ENCODE measurements around the gene RASSF1. TPM values are rescaled to one million over a fixed set of nuclear protein-coding genes. Genes with fewer than 3 reads are reported as not detected.

Gene RASSF1
- total RNA-seq, 2 experiments from 2014 or later, result 75.8 to 76.5 TPM

DNA sequence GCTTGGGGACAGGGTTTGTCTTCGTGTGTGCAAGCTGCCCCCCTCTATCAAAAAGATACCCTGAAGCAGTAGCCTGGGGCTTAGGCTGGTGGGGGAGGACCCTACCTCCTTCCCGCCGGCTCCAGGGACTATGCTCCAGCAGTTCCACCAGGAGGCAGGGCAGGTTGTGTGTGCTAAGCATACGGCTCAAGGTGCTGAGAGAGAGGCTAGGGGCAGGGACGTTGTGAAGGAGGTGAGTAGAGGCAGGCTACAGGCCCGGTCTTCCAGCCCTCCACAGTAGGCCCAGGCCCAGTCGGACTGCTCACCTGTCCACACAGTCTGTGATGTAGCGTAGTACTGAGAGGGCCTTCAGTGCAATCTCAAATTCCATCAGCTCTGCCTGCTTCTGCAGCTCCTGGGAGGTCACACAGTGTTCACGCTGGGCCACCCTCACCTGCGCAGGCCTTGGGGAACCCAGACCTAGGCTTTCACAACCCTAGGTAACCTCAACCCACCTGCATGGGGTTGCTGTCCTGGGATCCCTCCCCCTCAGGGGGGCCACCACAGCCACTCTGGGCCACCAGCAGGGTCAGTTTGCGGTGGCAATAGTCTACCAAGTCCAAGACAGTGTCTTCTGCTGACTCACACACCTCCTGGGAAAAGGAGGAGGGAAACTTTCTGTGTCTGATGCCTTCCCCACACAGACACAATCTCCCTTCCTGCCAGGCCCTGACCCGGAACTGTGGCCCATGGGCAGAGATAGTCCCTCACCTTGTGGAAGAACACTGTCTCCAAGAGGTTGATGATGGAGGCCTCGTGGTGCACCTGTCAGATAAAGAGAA lies 2.4 kb upstream of the RASSF1 start:
- no peaks in the 10 kb centered on the region for H3K9me3 Mint-ChIP-seq
- H3K27ac Mint-ChIP-seq, result peak overlapping the region; percentile 42
- no peaks in the 10 kb centered on the region for H3K27me3 Mint-ChIP-seq
- ATAC-seq (no peak), DNase-seq (no peak)
- H3K4me1 Mint-ChIP-seq (ENCODE audit: low read depth), result peaks cover 36% of the 10 kb centered on the region
- H3K4me3 Mint-ChIP-seq, result no peak overlapping the region
- intact Hi-C loops (cut with micrococcal nuclease), result no loop called here
- H3K36me3 Mint-ChIP-seq (ENCODE audit: low read depth), result peaks cover 28% of the 10 kb centered on the region
- ChIA-PET POLR2A (interaction anchor here (0.9 to 12.3 kb wide), 5 partner anchors 9 to 227 kb away, joined by 3 to 137 read pairs (median 10); partner anchors contain the start of genes C3orf18, CYB561D2, HEMK1 and HYAL3), CTCF (interaction anchor here (1.2 to 1.5 kb wide), 2 partner anchors 14 to 230 kb away, joined by 3 read pairs; no protein-coding TSS in a partner anchor)
- TF ChIP-seq, protein P1, sequence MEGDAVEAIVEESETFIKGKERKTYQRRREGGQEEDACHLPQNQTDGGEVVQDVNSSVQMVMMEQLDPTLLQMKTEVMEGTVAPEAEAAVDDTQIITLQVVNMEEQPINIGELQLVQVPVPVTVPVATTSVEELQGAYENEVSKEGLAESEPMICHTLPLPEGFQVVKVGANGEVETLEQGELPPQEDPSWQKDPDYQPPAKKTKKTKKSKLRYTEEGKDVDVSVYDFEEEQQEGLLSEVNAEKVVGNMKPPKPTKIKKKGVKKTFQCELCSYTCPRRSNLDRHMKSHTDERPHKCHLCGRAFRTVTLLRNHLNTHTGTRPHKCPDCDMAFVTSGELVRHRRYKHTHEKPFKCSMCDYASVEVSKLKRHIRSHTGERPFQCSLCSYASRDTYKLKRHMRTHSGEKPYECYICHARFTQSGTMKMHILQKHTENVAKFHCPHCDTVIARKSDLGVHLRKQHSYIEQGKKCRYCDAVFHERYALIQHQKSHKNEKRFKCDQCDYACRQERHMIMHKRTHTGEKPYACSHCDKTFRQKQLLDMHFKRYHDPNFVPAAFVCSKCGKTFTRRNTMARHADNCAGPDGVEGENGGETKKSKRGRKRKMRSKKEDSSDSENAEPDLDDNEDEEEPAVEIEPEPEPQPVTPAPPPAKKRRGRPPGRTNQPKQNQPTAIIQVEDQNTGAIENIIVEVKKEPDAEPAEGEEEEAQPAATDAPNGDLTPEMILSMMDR (IDR thresholded peaks at IDR 0.05), result no peak

DNA sequence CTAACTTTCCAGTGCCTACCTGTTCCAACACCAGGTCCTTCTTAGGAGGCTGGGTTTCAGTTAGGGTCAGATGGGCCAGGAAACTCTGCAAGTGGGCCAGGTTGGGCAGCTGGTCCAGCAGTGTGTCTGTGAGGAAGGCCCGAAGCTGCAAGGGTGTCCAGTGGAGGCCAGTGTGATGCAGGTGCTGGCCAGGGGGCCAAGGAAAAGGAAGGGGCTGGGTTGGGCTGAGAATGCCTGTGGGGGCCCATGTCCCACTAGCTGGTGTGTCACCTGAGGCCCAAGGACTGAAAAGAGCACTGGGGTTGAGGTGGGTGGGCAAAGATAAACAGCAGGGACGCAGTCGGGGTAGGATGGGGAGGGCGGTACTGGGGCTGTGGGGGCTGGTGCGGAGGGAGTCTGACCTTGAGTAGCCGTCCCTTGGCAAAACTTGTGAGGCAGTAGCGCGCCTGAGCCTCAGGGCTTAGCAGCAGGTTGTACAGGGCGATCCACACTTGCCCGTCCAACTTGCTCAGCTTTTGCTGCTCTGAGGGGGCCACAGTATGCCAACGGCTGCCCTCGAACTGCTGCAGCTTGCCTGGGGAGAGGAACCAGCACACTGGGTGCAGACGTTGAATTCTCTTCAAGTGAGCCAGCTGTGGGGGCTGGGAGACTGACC lies 1.5 kb upstream of the RASSF1 start:
- Mint-ChIP-seq H3K4me1 (ENCODE audit: low read depth) (peaks cover 27% of the 10 kb centered on the region), H3K27ac (peak overlapping the region; percentile 30)
- intact Hi-C loops (cut with micrococcal nuclease), result no loop called here

DNA sequence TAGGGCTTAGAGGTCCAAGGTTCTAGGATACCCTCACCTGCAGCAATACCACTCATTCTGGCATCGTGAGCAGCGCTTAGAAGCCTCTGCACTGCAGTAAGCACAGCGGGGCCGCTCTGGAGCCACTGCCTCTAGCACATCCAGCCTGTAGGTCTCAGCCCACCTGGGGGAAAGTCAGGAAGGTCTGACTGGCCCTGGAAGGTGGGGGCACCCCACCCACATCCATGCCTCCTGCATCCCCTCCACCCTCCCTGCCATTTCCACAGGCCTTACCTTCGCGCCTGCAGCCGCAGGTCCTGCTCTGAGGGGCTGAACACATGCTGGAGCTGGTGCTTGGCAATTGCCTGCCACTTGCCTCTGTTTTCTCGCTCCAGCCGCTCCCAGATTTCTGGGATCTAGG lies 901 bp upstream of the RASSF1 start:
- H3K27ac Mint-ChIP-seq, result peak overlapping the region; percentile 87
- intact Hi-C loops (cut with micrococcal nuclease), result no loop called here
- peaks cover 24% of the 10 kb centered on the region for H3K4me1 Mint-ChIP-seq (ENCODE audit: low read depth)
- TF ChIP-seq, protein P1 (IDR thresholded peaks at IDR 0.05), result no peak
- DNase-seq, result peak; percentile 41
- H3K9me3 Mint-ChIP-seq, result no peaks in the 10 kb centered on the region
- H3K27me3 Mint-ChIP-seq, result no peaks in the 10 kb centered on the region
- POLR2A ChIA-PET, result interaction anchor here (0.9 to 12.3 kb wide), 9 partner anchors 10 to 269 kb away, joined by 3 to 137 read pairs (median 11); partner anchors contain the start of genes C3orf18, CISH, CYB561D2 and HEMK1
- CTCF ChIA-PET, result interaction anchor here (0.9 to 1.5 kb wide), 5 partner anchors 9 to 231 kb away, joined by 3 to 7 read pairs (median 3); partner anchors contain the start of genes CYB561D2, HYAL3, NAA80 and NPRL2
- H3K36me3 Mint-ChIP-seq (ENCODE audit: low read depth), result peaks cover 30% of the 10 kb centered on the region
- H3K4me3 Mint-ChIP-seq, result peak overlapping the region; percentile 88
- ATAC-seq, result no peak

More for the DNA sequence above, 1.5 kb upstream of the RASSF1 start:
- ATAC-seq (no peak), DNase-seq (no peak)
- peaks cover 27% of the 10 kb centered on the region for H3K36me3 Mint-ChIP-seq (ENCODE audit: low read depth)
- CTCF ChIA-PET, result interaction anchor here (1.5 kb wide), 1 partner anchor 231 kb away, joined by 3 read pairs; no protein-coding TSS in a partner anchor
- TF ChIP-seq, protein P1 (IDR thresholded peaks at IDR 0.05), result no peak
- H3K9me3 Mint-ChIP-seq, result no peaks in the 10 kb centered on the region
- peak overlapping the region; percentile 88 for H3K4me3 Mint-ChIP-seq
- H3K27me3 Mint-ChIP-seq, result no peaks in the 10 kb centered on the region
- POLR2A ChIA-PET, result interaction anchor here (0.9 to 12.3 kb wide), 4 partner anchors 10 to 228 kb away, joined by 3 to 137 read pairs (median 32); partner anchors contain the start of genes C3orf18, CYB561D2, HEMK1 and NPRL2

DNA sequence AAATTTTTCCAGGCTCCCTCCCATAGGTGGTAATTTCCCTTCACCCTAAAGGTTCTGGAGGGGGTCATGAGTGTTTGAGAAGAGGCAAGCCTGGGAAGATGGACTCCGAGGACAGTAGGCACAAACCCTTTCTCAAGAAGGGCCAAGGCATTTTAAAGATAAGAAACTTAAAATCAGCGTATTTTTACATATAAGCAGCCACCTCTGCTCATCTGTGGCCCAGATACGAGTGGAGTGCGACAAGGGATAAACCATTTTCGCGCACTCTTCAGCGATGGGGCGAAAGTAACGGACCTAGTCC lies 539 bp downstream of the RASSF1 start:
- TF ChIP-seq, protein P1 (IDR thresholded peaks at IDR 0.05), result no peak
- H3K27ac Mint-ChIP-seq, result peak overlapping the region; percentile 91
- peaks cover 43% of the 10 kb centered on the region for H3K36me3 Mint-ChIP-seq (ENCODE audit: low read depth)
- no peak for DNase-seq
- no peaks in the 10 kb centered on the region for H3K27me3 Mint-ChIP-seq
- peak overlapping the region; percentile 88 for H3K4me3 Mint-ChIP-seq
- ChIA-PET POLR2A (interaction anchor here (0.8 to 12.3 kb wide), 11 partner anchors 7 to 270 kb away, joined by 3 to 137 read pairs (median 8); partner anchors contain the start of genes C3orf18, CISH, CYB561D2 and HEMK1), CTCF (interaction anchor here (0.9 to 1.5 kb wide), 5 partner anchors 9 to 273 kb away, joined by 3 to 7 read pairs (median 3); partner anchors contain the start of genes CYB561D2, HYAL3, NAA80 and NPRL2)
- intact Hi-C loops (cut with micrococcal nuclease), result no loop called here
- no peaks in the 10 kb centered on the region for H3K9me3 Mint-ChIP-seq
- peaks cover 28% of the 10 kb centered on the region for H3K4me1 Mint-ChIP-seq (ENCODE audit: low read depth)
- ATAC-seq, result no peak

Data from activated CD8-positive, alpha-beta T cell treated with anti-CD3 and anti-CD28 coated beads for 36 hours (primary cell).